KOPT-K1 (cell line): Measurements from ENCODE around the gene CADPS2.

ENCODE experiments used
- H3K27ac ChIP-seq: fragments of 200-600 bp; sonication (generic); 2 replicates; pipeline ENCODE4 v1.5.1; 2016; ENCODE audit warnings: antibody characterized with exemption, mild to moderate bottlenecking, low read depth, low read length; ENCODE audit not compliant: poor library complexity, severe bottlenecking
- H3K36me3 ChIP-seq: fragments of 200-600 bp; sonication (generic); 2 replicates; pipeline ENCODE4 v1.5.1; 2017; ENCODE audit warnings: antibody characterized with exemption, mild to moderate bottlenecking, low read length, moderate library complexity; ENCODE audit not compliant: insufficient read depth
- H3K9me3 ChIP-seq: fragments of 200-600 bp; sonication (generic); 2 replicates; pipeline ENCODE4 v1.5.1; 2017; ENCODE audit warnings: antibody characterized with exemption, low read length, mild to moderate bottlenecking; ENCODE audit not compliant: insufficient read depth, poor library complexity, severe bottlenecking

Gene CADPS2

DNA sequence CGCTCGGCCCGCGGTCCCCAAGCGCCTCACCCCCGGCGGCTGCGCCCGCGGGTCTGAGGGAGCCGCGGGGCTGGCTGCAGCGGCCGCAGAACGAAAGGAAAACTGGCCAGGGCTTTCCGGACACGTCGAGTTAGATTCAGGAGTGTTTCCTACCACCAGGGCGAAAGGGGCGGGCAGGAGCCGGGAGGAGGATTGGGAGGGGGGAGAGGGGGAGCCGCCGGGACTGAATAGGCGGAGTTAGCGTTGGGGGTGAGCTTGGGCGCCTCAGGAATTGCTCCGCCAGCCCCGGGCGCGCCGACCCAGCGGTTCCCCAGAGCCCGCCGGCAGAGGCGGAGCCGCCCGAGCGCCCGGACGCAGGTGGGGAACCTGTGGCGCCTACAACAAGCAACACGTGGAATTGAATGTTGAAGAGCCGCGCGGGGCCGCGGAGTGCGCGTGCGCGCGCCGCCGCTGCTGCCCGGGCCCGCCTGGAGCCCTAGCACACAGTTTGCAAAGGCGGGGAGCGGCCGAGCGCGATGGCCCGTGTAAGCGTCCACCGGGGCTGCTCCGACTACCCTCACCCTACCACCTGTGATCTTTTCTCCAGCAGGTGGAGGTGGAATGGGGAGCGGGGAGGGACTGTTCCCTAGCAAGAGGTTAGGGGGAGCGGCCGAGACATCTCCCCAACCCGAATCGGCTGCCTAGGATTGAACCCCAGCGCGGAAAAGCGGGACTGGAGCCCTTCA is at the start of gene CADPS2:
Gene CADPS2, minus strand, starts transcription at position 104 of the 725 bp plus-strand sequence. CDS start 123 bp downstream, outside the sequence.
- Histone ChIP-seq H3K36me3 (no peaks in the 10 kb centered on the region), H3K27ac (no peak within 1 kb of the TSS), H3K9me3 (no peaks in the 10 kb centered on the region)

DNA sequence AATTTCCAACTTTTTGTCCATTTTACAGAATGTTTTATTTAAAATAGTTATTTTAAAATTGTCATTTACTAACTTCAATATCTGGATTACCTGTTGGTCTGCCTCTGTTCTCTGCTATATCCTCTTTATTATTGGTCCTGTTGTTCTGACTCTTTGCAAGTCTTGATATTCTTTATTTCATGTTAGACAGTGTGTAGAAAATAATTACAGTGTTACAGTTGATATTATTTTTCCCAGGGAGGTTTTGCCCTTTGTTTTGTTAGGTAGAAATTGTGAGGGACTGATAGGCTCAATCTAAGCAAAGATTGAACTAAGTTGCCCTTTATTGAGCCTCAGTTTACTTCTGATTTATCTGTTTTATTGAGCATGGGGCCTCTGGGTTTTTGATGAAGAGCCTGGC is 49.4 kb upstream of the CADPS2 start:
- Histone ChIP-seq H3K36me3 (no peaks in the 10 kb centered on the region), H3K9me3 (no peaks in the 10 kb centered on the region), H3K27ac (no peak overlapping the region)

GRCh38 chr7:122919643-122920181 is 33.5 kb upstream of the CADPS2 start:
- H3K36me3 ChIP-seq: no peaks in the 10 kb centered on the region
- no peaks in the 10 kb centered on the region for H3K9me3 ChIP-seq
- H3K27ac ChIP-seq: no peak overlapping the region

GRCh38 chr7:122914812-122915211 is 28.6 kb upstream of the CADPS2 start:
- Histone ChIP-seq H3K9me3 (no peaks in the 10 kb centered on the region), H3K27ac (no peak overlapping the region), H3K36me3 (no peaks in the 10 kb centered on the region)

DNA sequence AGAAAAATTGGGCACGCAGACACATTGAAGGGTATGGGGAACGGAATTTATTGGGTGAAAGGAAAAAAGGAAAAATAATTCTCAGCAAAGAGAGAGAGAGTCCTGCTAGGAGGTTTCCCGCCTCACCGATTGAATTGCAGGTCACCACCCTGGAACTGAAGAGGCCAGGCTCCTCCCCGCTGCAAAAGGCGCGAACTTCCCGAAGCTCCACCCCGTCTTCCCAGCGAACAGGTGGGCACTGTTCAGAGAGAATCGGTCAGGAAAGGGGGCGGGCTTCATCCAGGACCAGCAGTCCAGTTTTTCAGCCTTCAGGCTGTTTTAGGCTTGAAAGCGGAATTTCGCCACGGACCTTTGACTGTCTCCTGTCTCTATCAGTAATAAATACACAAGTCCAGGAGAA is 27.3 kb upstream of the CADPS2 start:
- Histone ChIP-seq H3K36me3 (no peaks in the 10 kb centered on the region), H3K9me3 (no peaks in the 10 kb centered on the region), H3K27ac (no peak overlapping the region)

GRCh38 chr7:122902751-122903495 is 16.7 kb upstream of the CADPS2 start:
- Histone ChIP-seq H3K27ac (no peak overlapping the region), H3K9me3 (no peaks in the 10 kb centered on the region)

DNA sequence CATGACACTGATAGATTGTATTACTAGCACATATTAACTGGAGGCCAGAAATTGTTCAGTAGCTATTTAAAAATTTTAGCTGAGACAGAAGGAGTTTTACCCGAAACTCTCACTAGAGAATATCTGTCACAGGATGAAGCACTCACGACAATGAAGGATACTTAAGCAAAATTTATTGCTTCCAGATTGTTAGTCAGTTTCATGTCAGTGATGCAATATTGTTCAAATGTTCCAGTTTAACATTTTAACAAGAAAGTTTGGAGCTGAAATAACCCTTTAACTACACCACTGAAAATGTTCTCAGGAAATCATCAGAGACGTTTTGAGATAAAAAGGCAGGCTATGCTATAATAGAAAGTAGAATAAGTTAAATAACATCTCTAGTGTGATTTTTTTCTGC is 15.0 kb upstream of the CADPS2 start:
- Histone ChIP-seq H3K9me3 (no peaks in the 10 kb centered on the region), H3K36me3 (no peaks in the 10 kb centered on the region), H3K27ac (no peak overlapping the region)

More at GRCh38 chr7:122902751-122903495, 16.7 kb upstream of the CADPS2 start:
- no peaks in the 10 kb centered on the region for H3K36me3 ChIP-seq

DNA sequence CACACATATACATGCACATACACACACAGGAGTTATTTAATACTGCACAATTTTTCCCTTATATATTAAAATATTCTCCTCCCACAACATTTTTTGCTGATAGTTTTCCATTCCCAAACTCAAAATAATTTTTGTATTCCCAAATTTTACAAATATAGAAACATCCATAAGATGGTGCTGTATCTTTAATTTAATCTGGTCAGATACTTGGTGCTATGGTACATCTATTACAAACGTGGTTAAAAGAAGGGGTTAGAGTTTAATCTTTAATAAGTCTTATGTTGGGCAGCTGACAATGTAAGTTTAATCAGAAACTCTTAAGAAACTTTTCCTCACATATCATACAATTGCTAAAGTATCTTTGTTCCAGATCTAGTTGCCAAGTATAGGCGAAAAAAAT is 10.2 kb upstream of the CADPS2 start:
- Histone ChIP-seq H3K9me3 (no peaks in the 10 kb centered on the region), H3K36me3 (no peaks in the 10 kb centered on the region), H3K27ac (no peak overlapping the region)

- no peaks in the 10 kb centered on the region for H3K9me3 ChIP-seq
- no peaks in the 10 kb centered on the region for H3K36me3 ChIP-seq
- H3K27ac ChIP-seq: no peak overlapping the region
Observed at GRCh38 chr7:122893486-122893885, 7.2 kb upstream of the CADPS2 start.

GRCh38 chr7:122889116-122889515 is 2.9 kb upstream of the CADPS2 start:
- Histone ChIP-seq H3K9me3 (no peaks in the 10 kb centered on the region), H3K27ac (no peak overlapping the region), H3K36me3 (no peaks in the 10 kb centered on the region)

DNA sequence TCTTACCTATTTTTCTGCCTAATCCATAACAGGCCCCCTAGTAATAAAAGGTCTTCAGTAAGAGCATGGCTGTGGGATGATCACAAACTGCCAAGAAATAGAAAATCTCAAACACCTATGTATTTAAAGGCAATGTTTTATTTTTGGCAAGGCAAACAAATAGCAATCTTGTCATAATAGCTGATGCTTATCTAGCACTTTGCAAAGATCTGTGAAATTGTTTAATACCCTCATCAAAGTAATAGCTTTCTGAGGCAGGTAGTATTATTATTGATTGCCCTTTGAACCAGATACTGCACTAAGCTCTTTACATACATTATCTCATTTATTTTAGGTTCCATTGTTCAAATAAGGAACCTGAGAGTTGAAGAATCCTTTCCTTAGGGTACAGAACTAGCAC is 1.6 kb upstream of the CADPS2 start:
- Histone ChIP-seq H3K36me3 (no peaks in the 10 kb centered on the region), H3K9me3 (no peaks in the 10 kb centered on the region), H3K27ac (no peak overlapping the region)

DNA sequence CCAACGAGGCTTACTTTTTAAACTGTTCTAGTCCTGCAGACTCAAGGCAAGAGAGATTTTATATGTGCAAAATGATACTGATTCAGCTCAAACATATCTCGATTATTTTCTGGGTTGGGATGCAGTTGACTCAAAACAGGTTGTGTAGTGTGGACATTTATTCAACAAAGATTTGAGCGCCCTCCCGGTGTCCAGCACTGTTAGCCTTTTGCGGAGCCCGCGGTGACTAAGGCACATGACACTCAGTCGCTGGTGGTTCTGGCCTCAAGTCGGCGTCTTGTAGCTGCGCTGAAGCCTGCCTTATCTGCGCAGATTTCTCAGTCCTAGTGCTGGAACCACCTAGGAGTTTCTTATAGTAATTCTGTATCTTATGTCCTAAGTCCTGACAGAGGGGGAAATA is 938 bp upstream of the CADPS2 start:
- no peaks in the 10 kb centered on the region for H3K36me3 ChIP-seq
- H3K27ac ChIP-seq: no peak overlapping the region
- no peaks in the 10 kb centered on the region for H3K9me3 ChIP-seq

GRCh38 chr7:122885583-122886356 is 490 bp downstream of the CADPS2 start:
- Histone ChIP-seq H3K27ac (no peak overlapping the region), H3K9me3 (no peaks in the 10 kb centered on the region), H3K36me3 (no peaks in the 10 kb centered on the region)

GRCh38 chr7:122884186-122884585 is 2.1 kb downstream of the CADPS2 start:
- Histone ChIP-seq H3K9me3 (no peaks in the 10 kb centered on the region), H3K36me3 (no peaks in the 10 kb centered on the region), H3K27ac (no peak overlapping the region)

DNA sequence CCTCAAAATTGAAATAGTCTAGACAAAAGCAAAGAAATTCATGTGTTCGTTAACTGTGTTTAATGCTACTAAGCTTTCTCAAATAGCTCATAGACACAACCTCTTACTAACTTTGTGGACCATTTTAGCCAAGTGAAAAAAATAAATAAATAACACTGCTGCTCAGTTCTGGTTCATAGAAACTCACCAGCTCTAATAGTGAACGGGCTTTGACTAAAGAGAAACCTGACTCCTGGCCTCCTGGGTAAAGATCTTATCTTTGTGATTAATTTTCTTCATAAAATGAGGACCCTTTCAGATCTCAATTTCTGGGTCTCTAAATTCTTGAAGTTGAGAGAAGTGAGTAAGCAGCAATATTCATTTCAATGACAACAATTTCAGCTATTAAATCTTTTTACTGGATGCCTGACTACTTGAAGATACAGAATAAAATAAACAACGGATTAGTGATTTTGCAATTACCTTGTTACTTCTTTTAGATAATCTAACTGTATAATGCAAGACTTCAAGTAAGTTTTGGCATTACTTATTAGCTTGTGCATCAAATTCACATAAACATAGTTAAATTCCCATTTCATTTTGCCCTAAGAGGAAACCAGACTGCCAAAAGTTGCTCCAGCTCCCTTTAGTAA is 3.1 kb downstream of the CADPS2 start:
- no peaks in the 10 kb centered on the region for H3K36me3 ChIP-seq
- H3K9me3 ChIP-seq: no peaks in the 10 kb centered on the region
- no peak overlapping the region for H3K27ac ChIP-seq
